Gastrocnemius medialis (tissue), 4 donors: ENCODE data around the gene IRF2BP2. TPM values are rescaled to one million over a fixed set of nuclear protein-coding genes. Genes with fewer than 3 reads are reported as not detected.
A peak's percentile ranks its signal among the peaks of the same experiment; 100 is the strongest.

ENCODE experiments used
- ATAC-seq, 2 donors: fragments of 150-250 bp; one replicate each; pipeline ENCODE4 v1.9.1; 2016
- DNase-seq, 2 donors: peaks; one replicate each; pipeline ENCODE4 v3.0.0-alpha.2; 2019
- H3K27ac ChIP-seq, 4 donors: fragments of 200-600 bp; sonication (generic); 1 replicate in 1 of 4; 2 replicates in 3 of 4; pipeline ENCODE4 v1.5.1; 2016 to 2018; ENCODE audit warnings: mild to moderate bottlenecking in 2 of 4, moderate library complexity in 1 of 4
- H3K27me3 ChIP-seq, 3 donors: fragments of 200-600 bp; sonication (generic) in 2 of 3; 1 replicate in 1 of 3; 2 replicates in 2 of 3; pipeline versions ENCODE4 v1.5.1 to v1.6.0; 2016 to 2019; ENCODE audit warnings: mild to moderate bottlenecking in 1 of 3, moderate library complexity in 1 of 3
- H3K36me3 ChIP-seq, 2 donors: fragments of 200-600 bp; sonication (generic) in 1 of 2; one replicate each; pipeline ENCODE4 v1.5.1; 2017 to 2018
- H3K4me1 ChIP-seq, 2 donors: fragments of 200-600 bp; sonication (generic) in 1 of 2; one replicate each; pipeline ENCODE4 v1.5.1; 2016 to 2017; ENCODE audit warnings: mild to moderate bottlenecking in 2 of 2
- H3K4me3 ChIP-seq, 4 donors: fragments of 200-600 bp; sonication (generic) in 3 of 4; 1 replicate in 1 of 4; 2 replicates in 3 of 4; pipeline ENCODE4 v1.5.1; 2016 to 2019; ENCODE audit warnings: mild to moderate bottlenecking in 2 of 4
- H3K9me3 ChIP-seq, 3 donors: fragments of 200-600 bp; sonication (generic) in 2 of 3; 1 replicate in 1 of 3; 2 replicates in 2 of 3; pipeline ENCODE4 v1.5.1; 2016 to 2019
- CTCF ChIP-seq, 5 experiments: fragments of 450-650 bp in 3 of 5; fragments of 200-600 bp in 2 of 5; sonication (generic) in 2 of 5; IDR thresholded peaks in 4 of 5; conservative IDR thresholded peaks in 1 of 5; 1 replicate in 4 of 5; 2 replicates in 1 of 5; pipeline ENCODE4 v1.5.1; 2016 to 2019; ENCODE audit warnings: antibody characterized with exemption in 5 of 5, mild to moderate bottlenecking in 3 of 5, moderate library complexity in 3 of 5
- POLR2A ChIP-seq, 2 donors: fragments of 450-650 bp; IDR thresholded peaks; one replicate each; pipeline ENCODE4 v1.6.1; 2017; ENCODE audit warnings: antibody characterized with exemption in 2 of 2, mild to moderate bottlenecking in 2 of 2, moderate library complexity in 2 of 2
- in situ Hi-C, 4 donors: fragments of 200-750 bp; cut with MboI; loops; one replicate each; pipeline versions ENCODE4 v1.15.0 to v1.8.0; 2017; ENCODE audit warnings: low sequenced_read_pairs in 4 of 4
- intact Hi-C: fragments of 100-400 bp; cut with DNase I; formaldehyde crosslinking; loops from one replicate; pipeline ENCODE4 v1.15.1; 2023; ENCODE audit warnings: low total_unique reads
- total RNA-seq, 4 donors: library from RNA; depleted of rRNA; stranded (reverse); fragments of >200 nt; gene quantifications; one replicate each; pipeline versions ENCODE4 v1.1.0 to v1.2.3, GENCODE V29; 2016

IRF2BP2 gene
- total RNA-seq, 4 donors from 2014 or later, result 32.2 to 92.0 (median 52.2) TPM

- H3K27ac ChIP-seq, result no peak overlapping the region
- H3K27me3 ChIP-seq, result no peaks in the 10 kb centered on the region
- H3K4me1 ChIP-seq, result peaks cover 17% of the 10 kb centered on the region in 2 donors
- H3K4me3 ChIP-seq, result no peak overlapping the region
- TF ChIP-seq CTCF (IDR thresholded peaks at IDR 0.05 in 4 of 5, conservative IDR thresholded peaks at IDR 0.05 in 1 of 5), result no peak
- no peak for TF ChIP-seq POLR2A (IDR thresholded peaks at IDR 0.05)
- intact Hi-C loops, result no loop called here
- ATAC-seq (no peak), DNase-seq (no peak)
- H3K9me3 ChIP-seq, result no peaks in the 10 kb centered on the region
- no peaks in the 10 kb centered on the region for H3K36me3 ChIP-seq
- in situ Hi-C loops, result loop anchor here in 3 of 4 donors (10.0 kb wide), 5 partner anchors 59 to 501 kb away; no protein-coding TSS in a partner anchor
Observed at GRCh38 chr1:234593771-234594504, 16.0 kb downstream of the IRF2BP2 start.

- intact Hi-C loops, result no loop called here
- H3K9me3 ChIP-seq, result no peaks in the 10 kb centered on the region
- in situ Hi-C loops, result loop anchor here in 3 of 4 donors (10.0 kb wide), 5 partner anchors 58 to 502 kb away; no protein-coding TSS in a partner anchor
- no peak overlapping the region for H3K4me3 ChIP-seq
- H3K27ac ChIP-seq, result no peak overlapping the region
- H3K4me1 ChIP-seq, result peaks cover 10 to 12% of the 10 kb centered on the region in 2 donors
- TF ChIP-seq CTCF (IDR thresholded peaks at IDR 0.05 in 4 of 5, conservative IDR thresholded peaks at IDR 0.05 in 1 of 5), result no peak
- no peak for TF ChIP-seq POLR2A (IDR thresholded peaks at IDR 0.05)
- H3K36me3 ChIP-seq, result no peaks in the 10 kb centered on the region
- DNase-seq, result no peak
- ATAC-seq, result no peak
- H3K27me3 ChIP-seq, result no peaks in the 10 kb centered on the region
Observed at GRCh38 chr1:234593109-234593508, 16.9 kb downstream of the IRF2BP2 start.

- in situ Hi-C loops, result loop anchor here in 3 of 4 donors (10.0 kb wide), 5 partner anchors 57 to 503 kb away; no protein-coding TSS in a partner anchor
- no peak for DNase-seq
Observed at GRCh38 chr1:234592240-234592639, 17.7 kb downstream of the IRF2BP2 start.

GRCh38 chr1:234591131-234591530 lies 18.8 kb downstream of the IRF2BP2 start:
- H3K36me3 ChIP-seq, result no peaks in the 10 kb centered on the region
- peak overlapping the region in 2 of 4 donors; percentile 26 to 66 for H3K27ac ChIP-seq
- peaks cover 16 to 22% of the 10 kb centered on the region in 2 donors for H3K4me1 ChIP-seq
- H3K9me3 ChIP-seq, result no peaks in the 10 kb centered on the region
- DNase-seq (no peak), ATAC-seq (no peak)
- no peaks in the 10 kb centered on the region for H3K27me3 ChIP-seq
- in situ Hi-C loops, result loop anchor here in 3 of 4 donors (10.0 kb wide), 5 partner anchors 56 to 504 kb away; no protein-coding TSS in a partner anchor
- TF ChIP-seq POLR2A (IDR thresholded peaks at IDR 0.05) (no peak), CTCF (IDR thresholded peaks at IDR 0.05 in 4 of 5, conservative IDR thresholded peaks at IDR 0.05 in 1 of 5) (no peak)
- intact Hi-C loops, result no loop called here
- no peak overlapping the region for H3K4me3 ChIP-seq

More at GRCh38 chr1:234592240-234592639, 17.7 kb downstream of the IRF2BP2 start:
- no peak for ATAC-seq
- intact Hi-C loops, result no loop called here
- no peak for TF ChIP-seq POLR2A (IDR thresholded peaks at IDR 0.05)
- H3K27me3 ChIP-seq, result no peaks in the 10 kb centered on the region
- H3K4me3 ChIP-seq, result no peak overlapping the region
- peaks cover 6 to 12% of the 10 kb centered on the region in 2 donors for H3K4me1 ChIP-seq
- no peaks in the 10 kb centered on the region for H3K9me3 ChIP-seq
- H3K36me3 ChIP-seq, result no peaks in the 10 kb centered on the region
- H3K27ac ChIP-seq, result no peak overlapping the region

- Histone ChIP-seq H3K4me1 (peaks cover 27 to 31% of the 10 kb centered on the region in 2 donors), H3K27ac (peak overlapping the region; percentile 66 to 79 (median 74)), H3K9me3 (no peaks in the 10 kb centered on the region), H3K4me3 (no peak overlapping the region), H3K27me3 (no peaks in the 10 kb centered on the region), H3K36me3 (no peaks in the 10 kb centered on the region)
- intact Hi-C loops (no loop called here), in situ Hi-C loops (loop anchor here in 3 of 4 donors (10.0 kb wide), 5 partner anchors 55 to 505 kb away; no protein-coding TSS in a partner anchor)
- ATAC-seq (peak in 1 of 2 donors; percentile 27), DNase-seq (no peak)
- TF ChIP-seq POLR2A (IDR thresholded peaks at IDR 0.05) (no peak), CTCF (IDR thresholded peaks at IDR 0.05 in 4 of 5, conservative IDR thresholded peaks at IDR 0.05 in 1 of 5) (no peak)
Observed at GRCh38 chr1:234589854-234590620, 19.9 kb downstream of the IRF2BP2 start.
